K562 (cell line): Measurements from ENCODE around the gene CLCN5. TPM values are rescaled to one million over a fixed set of nuclear protein-coding genes. Genes with fewer than 3 reads are reported as not detected.

Experiments used
- ATAC-seq: fragments of 200-7000 bp; cut with Tn5 transposase; 3 replicates; pipeline ENCODE4 v1.9.1; 2020; ENCODE audit warnings: moderate library complexity
- BruUV-seq: library from RNA; stranded (reverse); fragments of 400-500 nt; replicated peaks from 2 replicates; lab custom pipeline; 2021; lab: Mats Ljungman, UMichigan
- CTCF ChIA-PET: fragments of 300-600 bp; formaldehyde crosslinking; extraction: SDS; loops from one replicate; lab custom pipeline; 2021; ENCODE audit warnings: low intra/inter-chr PET ratio; lab: Yijun Ruan, JAX
- POLR2A ChIA-PET: fragments of 300-600, 350-650 bp; sonication (Branson Sonifier 250); formaldehyde crosslinking; extraction: SDS; loops from one replicate; lab custom pipeline; 2021; ENCODE audit warnings: antibody characterized with exemption, inconsistent platforms; lab: Yijun Ruan, JAX
- DNase-seq, 4 experiments: peaks; one replicate each; pipeline versions ENCODE4 v3.0.0 to v3.0.0-alpha.2; 2011 to 2018; ENCODE audit warnings: low spot score in 3 of 4, mixed read lengths in 3 of 4; ENCODE audit errors: extremely low read depth in 1 of 4
- FAIRE-seq: peaks from 2 replicates; lab custom pipeline; 2011; peaks lifted over from hg19 to GRCh38; lab: Jason Lieb, UNC
- H2AFZ ChIP-seq: 2 replicates; pipeline ENCODE4 v1.6.0; 2011; ENCODE audit warnings: low read depth, low read length, control low read depth, inconsistent platforms
- H3K27ac ChIP-seq: fragments of 200-600 bp; 3 replicates; pipeline ENCODE4 v1.8.0; 2011; ENCODE audit warnings: low read depth, mild to moderate bottlenecking, control low read depth, inconsistent platforms, low read length, moderate library complexity, mixed read lengths; ENCODE audit errors: extremely low read depth
- H3K27me3 ChIP-seq, 2 experiments: fragments of 300-600 bp in 1 of 2; 2 replicates in 1 of 2; 3 replicates in 1 of 2; pipeline versions ENCODE4 v1.6.0 to v1.8.0; 2011; ENCODE audit warnings: inconsistent platforms in 2 of 2, low read length in 2 of 2, mild to moderate bottlenecking in 1 of 2, mixed read lengths in 1 of 2, moderate library complexity in 1 of 2; ENCODE audit not compliant: control insufficient read depth in 2 of 2, insufficient read depth in 2 of 2
- H3K36me3 ChIP-seq: fragments of 300-600 bp; 3 replicates; pipeline ENCODE4 v1.8.0; 2011; ENCODE audit warnings: mild to moderate bottlenecking, low read length, inconsistent platforms; ENCODE audit not compliant: control insufficient read depth, insufficient read depth
- H3K4me1 ChIP-seq, 2 experiments: fragments of 200-600 bp in 1 of 2; replicated peaks in 1 of 2; 2 replicates in 1 of 2; 3 replicates in 1 of 2; pipeline versions ENCODE4 v1.5.1 to v1.8.0; 2011; ENCODE audit warnings: inconsistent platforms in 2 of 2, low read length in 2 of 2, mild to moderate bottlenecking in 1 of 2, mixed read lengths in 1 of 2, moderate library complexity in 1 of 2; ENCODE audit not compliant: control insufficient read depth in 2 of 2, insufficient read depth in 2 of 2
- H3K4me2 ChIP-seq: 2 replicates; pipeline ENCODE4 v1.6.1; 2011; ENCODE audit warnings: low read length, control low read depth, inconsistent platforms, mixed read lengths; ENCODE audit not compliant: insufficient read depth
- H3K4me3 ChIP-seq: fragments of 200-600 bp; sonication (generic), shearing (Covaris generic); 2 replicates; pipeline ENCODE4 v1.5.1; 2016; ENCODE audit warnings: control low read depth, inconsistent platforms
- H3K79me2 ChIP-seq: fragments of 200-600 bp; 3 replicates; pipeline ENCODE4 v1.8.0; 2011; ENCODE audit warnings: low read length, inconsistent platforms; ENCODE audit not compliant: control insufficient read depth, insufficient read depth
- H3K9ac ChIP-seq, 2 experiments: 2 replicates each; pipeline versions ENCODE4 v1.6.0 to v1.6.1; 2011; ENCODE audit warnings: low read depth in 2 of 2, low read length in 2 of 2, control low read depth in 1 of 2, inconsistent platforms in 1 of 2, mild to moderate bottlenecking in 1 of 2, mixed read lengths in 1 of 2; ENCODE audit not compliant: insufficient read depth in 1 of 2
- H3K9me1 ChIP-seq: one replicate; pipeline ENCODE4 v1.6.0; 2011; ENCODE audit warnings: inconsistent platforms, mild to moderate bottlenecking, low read length, moderate library complexity; ENCODE audit not compliant: control insufficient read depth, insufficient read depth
- H3K9me3 ChIP-seq: replicated peaks from 2 replicates; pipeline ENCODE4 v1.5.1; 2011; ENCODE audit warnings: low read depth, low read length, inconsistent platforms; ENCODE audit not compliant: control insufficient read depth, insufficient read depth
- H4K20me1 ChIP-seq: replicated peaks from 2 replicates; pipeline ENCODE4 v1.6.1; 2011; ENCODE audit warnings: low read length, inconsistent platforms, mixed read lengths; ENCODE audit not compliant: control insufficient read depth, insufficient read depth
- MYNN ChIP-seq, 2 experiments: sonication (generic); formaldehyde crosslinking in 1 of 2; IDR thresholded peaks; 2 replicates each; pipeline versions ENCODE4 v1.5.0 to v1.6.1; 2016 to 2020; ENCODE audit warnings: antibody characterized with exemption in 1 of 2, missing genetic modification reagents in 1 of 2
- NCOR1 ChIP-seq: fragments of 450-650 bp; IDR thresholded peaks from 2 replicates; pipeline ENCODE4 v1.6.1; 2016; ENCODE audit warnings: mild to moderate bottlenecking, moderate library complexity
- NFIC ChIP-seq: fragments of 450-650 bp; IDR thresholded peaks from 2 replicates; pipeline ENCODE4 v1.6.1; 2017; ENCODE audit warnings: mild to moderate bottlenecking, inconsistent platforms
- SREBF2 ChIP-seq: sonication (generic); formaldehyde crosslinking; IDR thresholded peaks from 2 replicates; pipeline ENCODE4 v1.4.0; 2020; ENCODE audit warnings: mild to moderate bottlenecking, missing genetic modification reagents
- ZC3H4 ChIP-seq: sonication (generic); formaldehyde crosslinking; IDR thresholded peaks from 2 replicates; pipeline ENCODE4 v1.9.0; 2021; ENCODE audit warnings: missing genetic modification reagents, borderline replicate concordance
- ZEB2 ChIP-seq: fragments of 450-650 bp; IDR thresholded peaks from 2 replicates; pipeline ENCODE4 v1.6.1; 2016
- ZNF75A ChIP-seq: fragments of 450-650 bp; formaldehyde crosslinking; IDR thresholded peaks from 2 replicates; pipeline ENCODE4 v1.4.0; 2020; ENCODE audit warnings: mild to moderate bottlenecking
- WGBS: fragments of 100-300 bp; shearing (Covaris generic); methylation state at CpG from one replicate; pipeline ENCODE4 v1.1.6; 2016; ENCODE audit warnings: low coverage, mixed read lengths; ENCODE audit not compliant: insufficient coverage; ENCODE audit errors: missing lambda C conversion rate; 5-methylcytosine and 5-hydroxymethylcytosine counted together
- in situ Hi-C: fragments of 300-500 bp; cut with MboI; formaldehyde crosslinking; loops from 4 replicates; pipeline ENCODE4 v1.15.0; 2018; ENCODE audit warnings: inconsistent platforms, mixed read lengths
- intact Hi-C: fragments of 100-400 bp; cut with micrococcal nuclease; formaldehyde crosslinking; loops from 2 replicates; pipeline ENCODE4 v1.14.2; 2022
- polyA plus RNA-seq, 8 experiments: library from polyadenylated mRNA; depleted of rRNA in 4 of 8; stranded (reverse) in 5 of 8; unstranded in 3 of 8; fragments of >200 nt; fragmentation: Nextera tagmentation in 2 of 8; fragmentation: Illumina TruSeq in 1 of 8; extraction: Ambion mirVana in 2 of 8; extraction: Trizol in 1 of 8; gene quantifications; 2 replicates each; pipeline versions ENCODE4 v1.2.1 to v1.2.3, GENCODE V29; 2011 to 2014; ENCODE audit warnings: inconsistent platforms in 1 of 8, missing spikeins in 1 of 8
- total RNA-seq, 7 experiments: library from RNA; depleted of rRNA in 6 of 7; stranded (reverse); fragments of >200 nt in 6 of 7; fragmentation: Illumina TruSeq in 2 of 7; extraction: Trizol in 2 of 7; gene quantifications; 2 replicates each; pipeline versions ENCODE4 v1.2.1 to v1.2.3, GENCODE V29; 2011 to 2021; ENCODE audit warnings: low replicate concordance in 1 of 7
- TF ChIP-seq, protein P1 (sequence below): sonication (generic); formaldehyde crosslinking; IDR thresholded peaks from 2 replicates; pipeline ENCODE4 v1.8.1; 2023; ENCODE audit warnings: mild to moderate bottlenecking, missing genetic modification reagents
- TF ChIP-seq, protein P2 (sequence below): fragments of 450-650 bp; IDR thresholded peaks from 2 replicates; pipeline ENCODE4 v1.6.1; 2016; ENCODE audit warnings: antibody characterized with exemption
- TF ChIP-seq, protein P3 (sequence below): fragments of 250-450 bp; sonication (Bioruptor Pico); IDR thresholded peaks from 2 replicates; pipeline ENCODE4 v1.8.0; 2022; ENCODE audit warnings: inconsistent platforms, mild to moderate bottlenecking, moderate library complexity, borderline replicate concordance

The CLCN5 gene
- total and polyA plus RNA-seq, 9 of the 15 experiments (the other 6 are each of a cell fraction or from before 2014, with no cell fraction given), result 0.94 to 11.8 (median 7.1) TPM

DNA sequence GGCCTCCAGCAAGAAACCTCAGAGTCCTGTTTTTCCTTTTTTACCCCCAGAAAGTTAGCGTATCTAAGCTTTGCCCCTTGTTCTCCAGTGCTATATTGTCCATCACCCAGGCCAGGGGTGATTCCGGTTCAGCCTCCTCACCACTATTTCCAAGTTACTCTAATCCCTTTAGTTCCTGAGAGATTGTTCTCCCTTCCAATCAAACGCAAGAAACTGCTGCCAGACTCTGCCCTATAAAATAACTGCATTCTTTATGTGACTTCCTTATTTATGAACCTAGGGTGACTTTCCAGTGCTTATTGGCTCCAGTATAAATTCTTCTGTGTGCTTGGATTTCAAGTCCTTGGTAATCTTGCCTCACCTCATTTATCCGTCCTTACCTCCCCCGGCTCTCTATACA lies 65.7 kb downstream of the CLCN5 start:
- Histone ChIP-seq H3K4me2 (no peak overlapping the region), H3K27me3 (no peaks in the 10 kb centered on the region), H3K4me1 (no peaks in the 10 kb centered on the region), H3K27ac (no peak overlapping the region), H3K79me2 (no peaks in the 10 kb centered on the region), H3K4me3 (no peak overlapping the region), H3K9ac (no peak overlapping the region), H3K36me3 (no peaks in the 10 kb centered on the region), H3K9me1 (no peaks in the 10 kb centered on the region), H4K20me1 (0 out of 2 replicates have a peak, but pooled peaks cover 3% of the 10 kb centered on the region), H3K9me3 (no peaks in the 10 kb centered on the region), H2AFZ (no peak overlapping the region)
- ChIA-PET CTCF (no interaction called here), POLR2A (interaction anchor here (0.6 kb wide), 1 partner anchor 33 kb away, joined by 4 read pairs; no protein-coding TSS in a partner anchor)
- no peak for TF ChIP-seq ZNF75A (CRISPR knock-in tag)
- TF ChIP-seq SREBF2 (CRISPR knock-in tag), result no peak
- TF ChIP-seq ZC3H4 (CRISPR knock-in tag), result no peak
- TF ChIP-seq NCOR1, result no peak
- no peak for TF ChIP-seq NFIC
- no peak for TF ChIP-seq ZEB2
- TF ChIP-seq, protein P1, sequence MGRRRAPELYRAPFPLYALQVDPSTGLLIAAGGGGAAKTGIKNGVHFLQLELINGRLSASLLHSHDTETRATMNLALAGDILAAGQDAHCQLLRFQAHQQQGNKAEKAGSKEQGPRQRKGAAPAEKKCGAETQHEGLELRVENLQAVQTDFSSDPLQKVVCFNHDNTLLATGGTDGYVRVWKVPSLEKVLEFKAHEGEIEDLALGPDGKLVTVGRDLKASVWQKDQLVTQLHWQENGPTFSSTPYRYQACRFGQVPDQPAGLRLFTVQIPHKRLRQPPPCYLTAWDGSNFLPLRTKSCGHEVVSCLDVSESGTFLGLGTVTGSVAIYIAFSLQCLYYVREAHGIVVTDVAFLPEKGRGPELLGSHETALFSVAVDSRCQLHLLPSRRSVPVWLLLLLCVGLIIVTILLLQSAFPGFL, result no peak
- TF ChIP-seq, protein P2, sequence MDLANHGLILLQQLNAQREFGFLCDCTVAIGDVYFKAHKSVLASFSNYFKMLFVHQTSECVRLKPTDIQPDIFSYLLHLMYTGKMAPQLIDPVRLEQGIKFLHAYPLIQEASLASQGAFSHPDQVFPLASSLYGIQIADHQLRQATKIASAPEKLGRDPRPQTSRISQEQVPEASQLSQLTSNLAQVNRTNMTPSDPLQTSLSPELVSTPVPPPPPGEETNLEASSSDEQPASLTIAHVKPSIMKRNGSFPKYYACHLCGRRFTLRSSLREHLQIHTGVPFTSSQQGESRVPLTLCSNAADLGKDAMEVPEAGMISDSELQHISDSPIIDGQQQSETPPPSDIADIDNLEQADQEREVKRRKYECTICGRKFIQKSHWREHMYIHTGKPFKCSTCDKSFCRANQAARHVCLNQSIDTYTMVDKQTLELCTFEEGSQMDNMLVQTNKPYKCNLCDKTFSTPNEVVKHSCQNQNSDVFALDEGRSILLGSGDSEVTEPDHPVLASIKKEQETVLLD, result no peak
- TF ChIP-seq, protein P3, sequence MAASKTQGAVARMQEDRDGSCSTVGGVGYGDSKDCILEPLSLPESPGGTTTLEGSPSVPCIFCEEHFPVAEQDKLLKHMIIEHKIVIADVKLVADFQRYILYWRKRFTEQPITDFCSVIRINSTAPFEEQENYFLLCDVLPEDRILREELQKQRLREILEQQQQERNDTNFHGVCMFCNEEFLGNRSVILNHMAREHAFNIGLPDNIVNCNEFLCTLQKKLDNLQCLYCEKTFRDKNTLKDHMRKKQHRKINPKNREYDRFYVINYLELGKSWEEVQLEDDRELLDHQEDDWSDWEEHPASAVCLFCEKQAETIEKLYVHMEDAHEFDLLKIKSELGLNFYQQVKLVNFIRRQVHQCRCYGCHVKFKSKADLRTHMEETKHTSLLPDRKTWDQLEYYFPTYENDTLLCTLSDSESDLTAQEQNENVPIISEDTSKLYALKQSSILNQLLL (CRISPR knock-in tag), result no peak
- TF ChIP-seq MYNN (IDR thresholded peaks at IDR 0.05), result no peak
- TF ChIP-seq MYNN (CRISPR knock-in tag; IDR thresholded peaks at IDR 0.05), result no peak
- 22% methylated on average over 5 of the region's 5 CpGs for WGBS
- intact Hi-C loops (no loop called here), in situ Hi-C loops (no loop called here)
- ATAC-seq (no peak), DNase-seq (no peak), FAIRE-seq (no peak)
- BruUV-seq, result no TSS peak
